ENCODE results near the gene ZFAND5. TPM values are rescaled to one million over a fixed set of nuclear protein-coding genes. Genes with fewer than 3 reads are reported as not detected.

The ZFAND5 gene
- total and polyA plus RNA-seq, 10 of the 15 experiments (the other 5 are each of a cell fraction or from before 2014, with no cell fraction given), result 22.5 to 107 (median 63.3) TPM

- TF ChIP-seq, protein P1, sequence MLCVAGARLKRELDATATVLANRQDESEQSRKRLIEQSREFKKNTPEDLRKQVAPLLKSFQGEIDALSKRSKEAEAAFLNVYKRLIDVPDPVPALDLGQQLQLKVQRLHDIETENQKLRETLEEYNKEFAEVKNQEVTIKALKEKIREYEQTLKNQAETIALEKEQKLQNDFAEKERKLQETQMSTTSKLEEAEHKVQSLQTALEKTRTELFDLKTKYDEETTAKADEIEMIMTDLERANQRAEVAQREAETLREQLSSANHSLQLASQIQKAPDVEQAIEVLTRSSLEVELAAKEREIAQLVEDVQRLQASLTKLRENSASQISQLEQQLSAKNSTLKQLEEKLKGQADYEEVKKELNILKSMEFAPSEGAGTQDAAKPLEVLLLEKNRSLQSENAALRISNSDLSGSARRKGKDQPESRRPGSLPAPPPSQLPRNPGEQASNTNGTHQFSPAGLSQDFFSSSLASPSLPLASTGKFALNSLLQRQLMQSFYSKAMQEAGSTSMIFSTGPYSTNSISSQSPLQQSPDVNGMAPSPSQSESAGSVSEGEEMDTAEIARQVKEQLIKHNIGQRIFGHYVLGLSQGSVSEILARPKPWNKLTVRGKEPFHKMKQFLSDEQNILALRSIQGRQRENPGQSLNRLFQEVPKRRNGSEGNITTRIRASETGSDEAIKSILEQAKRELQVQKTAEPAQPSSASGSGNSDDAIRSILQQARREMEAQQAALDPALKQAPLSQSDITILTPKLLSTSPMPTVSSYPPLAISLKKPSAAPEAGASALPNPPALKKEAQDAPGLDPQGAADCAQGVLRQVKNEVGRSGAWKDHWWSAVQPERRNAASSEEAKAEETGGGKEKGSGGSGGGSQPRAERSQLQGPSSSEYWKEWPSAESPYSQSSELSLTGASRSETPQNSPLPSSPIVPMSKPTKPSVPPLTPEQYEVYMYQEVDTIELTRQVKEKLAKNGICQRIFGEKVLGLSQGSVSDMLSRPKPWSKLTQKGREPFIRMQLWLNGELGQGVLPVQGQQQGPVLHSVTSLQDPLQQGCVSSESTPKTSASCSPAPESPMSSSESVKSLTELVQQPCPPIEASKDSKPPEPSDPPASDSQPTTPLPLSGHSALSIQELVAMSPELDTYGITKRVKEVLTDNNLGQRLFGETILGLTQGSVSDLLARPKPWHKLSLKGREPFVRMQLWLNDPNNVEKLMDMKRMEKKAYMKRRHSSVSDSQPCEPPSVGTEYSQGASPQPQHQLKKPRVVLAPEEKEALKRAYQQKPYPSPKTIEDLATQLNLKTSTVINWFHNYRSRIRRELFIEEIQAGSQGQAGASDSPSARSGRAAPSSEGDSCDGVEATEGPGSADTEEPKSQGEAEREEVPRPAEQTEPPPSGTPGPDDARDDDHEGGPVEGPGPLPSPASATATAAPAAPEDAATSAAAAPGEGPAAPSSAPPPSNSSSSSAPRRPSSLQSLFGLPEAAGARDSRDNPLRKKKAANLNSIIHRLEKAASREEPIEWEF (IDR thresholded peaks at IDR 0.05; ENCODE audit: insufficient replicate concordance, low read depth, low read length), result no peak
- TF ChIP-seq PKNOX1 (IDR thresholded peaks at IDR 0.05) (no peak), KLF5 (IDR thresholded peaks at IDR 0.05; ENCODE audit: partially characterized antibody) (no peak), IKZF2 (IDR thresholded peaks at IDR 0.05) (no peak), PML (IDR thresholded peaks at IDR 0.05; ENCODE audit: low read length) (no peak)
Observed at GRCh38 chr9:72361217-72361616, 3.8 kb downstream of the ZFAND5 start (continued).

DNA sequence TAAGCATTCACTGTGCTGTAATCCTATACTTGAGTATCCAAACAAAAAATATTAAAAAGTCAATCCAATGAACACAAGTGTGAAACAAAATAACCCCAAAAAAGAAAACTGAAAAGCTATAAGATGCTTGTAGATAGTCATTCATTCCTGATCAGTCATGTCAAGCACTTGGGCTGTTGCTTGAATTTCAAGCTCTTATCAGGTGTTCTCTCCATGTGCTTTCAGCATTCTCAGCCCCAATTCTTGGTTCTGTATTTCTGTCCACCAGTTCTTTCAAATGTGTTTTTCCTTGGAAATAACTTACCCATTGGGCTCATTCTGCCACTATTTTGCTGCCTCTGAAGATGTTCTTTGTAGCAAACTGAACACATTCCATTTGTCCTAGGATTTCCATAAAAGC is 4.7 kb downstream of the ZFAND5 start:
- Histone ChIP-seq H3K4me1 (ENCODE audit: control insufficient read depth, insufficient read depth, low read length) (no peaks in the 10 kb centered on the region), H3K79me2 (ENCODE audit: control insufficient read depth, insufficient read depth, low read length) (peaks cover 81% of the 10 kb centered on the region), H3K4me3 (peak overlapping the region; percentile 35), H3K4me2 (ENCODE audit: control insufficient read depth, insufficient read depth) (peak overlapping the region; percentile 0; the same call in 1 of the 2 replicates), H3K27ac (ENCODE audit: control insufficient read depth, insufficient read depth) (no peak overlapping the region; the same call in 1 of the 2 replicates), H2AFZ (ENCODE audit: control insufficient read depth, low read depth, low read length) (no peak overlapping the region), H3K9me3 (replicated peaks; ENCODE audit: control insufficient read depth, insufficient read depth, low read length) (no peaks in the 10 kb centered on the region), H4K20me1 (ENCODE audit: control insufficient read depth, insufficient read depth) (no peaks in the 10 kb centered on the region), H3K9ac (ENCODE audit: control insufficient read depth, insufficient read depth, low read length) (no peak overlapping the region), H3K36me3 (ENCODE audit: control insufficient read depth in 2 of 2, insufficient read depth in 2 of 2, low read length in 1 of 2) (peaks cover 2 to 12% of the 10 kb centered on the region in 2 experiments; a peak in 3 of 4 replicates), H3K27me3 (replicated peaks in 1 of 2; ENCODE audit: control insufficient read depth in 2 of 2, insufficient read depth in 2 of 2, low read length in 1 of 2) (no peaks in the 10 kb centered on the region)
- in situ Hi-C loops (cut with MboI), result no loop called here
- intact Hi-C loops (cut with micrococcal nuclease; ENCODE audit: unreplicated experiment), result loop anchor here (5.0 to 10.0 kb wide), 2 partner anchors 68 to 156 kb away; no protein-coding TSS in a partner anchor
- ATAC-seq, result no peak
- ChIA-PET SMC1A (ENCODE audit: uncharacterized antibody, unreplicated experiment) (interaction anchor here (1.4 to 2.3 kb wide), 5 partner anchors 13 to 232 kb away, joined by 4 to 8 read pairs (median 5); no protein-coding TSS in a partner anchor), RAD21 (ENCODE audit: unreplicated experiment) (interaction anchor here (1.4 to 5.1 kb wide), 3 partner anchors 65 to 230 kb away, joined by 3 to 33 read pairs (median 32); no protein-coding TSS in a partner anchor), CTCF (interaction anchor here (0.7 to 1.8 kb wide), 4 partner anchors 19 to 232 kb away, joined by 3 to 8 read pairs (median 4); no protein-coding TSS in a partner anchor), POLR2A (no interaction called here)
- DNase-seq (ENCODE audit: low read depth, low spot score), result no peak
- BruUV-seq (replicated peaks), result no TSS peak
- FAIRE-seq, result peak; percentile 59
- TF ChIP-seq ETV6 (conservative IDR thresholded peaks at IDR 0.05 in 1 of 2, IDR thresholded peaks at IDR 0.05 in 1 of 2; ENCODE audit: borderline replicate concordance in 1 of 2, low read depth in 1 of 2) (no peak), RAD21 (IDR thresholded peaks at IDR 0.05; ENCODE audit: insufficient read depth, low read depth, low read length) (no peak)
- TF ChIP-seq, protein P2, sequence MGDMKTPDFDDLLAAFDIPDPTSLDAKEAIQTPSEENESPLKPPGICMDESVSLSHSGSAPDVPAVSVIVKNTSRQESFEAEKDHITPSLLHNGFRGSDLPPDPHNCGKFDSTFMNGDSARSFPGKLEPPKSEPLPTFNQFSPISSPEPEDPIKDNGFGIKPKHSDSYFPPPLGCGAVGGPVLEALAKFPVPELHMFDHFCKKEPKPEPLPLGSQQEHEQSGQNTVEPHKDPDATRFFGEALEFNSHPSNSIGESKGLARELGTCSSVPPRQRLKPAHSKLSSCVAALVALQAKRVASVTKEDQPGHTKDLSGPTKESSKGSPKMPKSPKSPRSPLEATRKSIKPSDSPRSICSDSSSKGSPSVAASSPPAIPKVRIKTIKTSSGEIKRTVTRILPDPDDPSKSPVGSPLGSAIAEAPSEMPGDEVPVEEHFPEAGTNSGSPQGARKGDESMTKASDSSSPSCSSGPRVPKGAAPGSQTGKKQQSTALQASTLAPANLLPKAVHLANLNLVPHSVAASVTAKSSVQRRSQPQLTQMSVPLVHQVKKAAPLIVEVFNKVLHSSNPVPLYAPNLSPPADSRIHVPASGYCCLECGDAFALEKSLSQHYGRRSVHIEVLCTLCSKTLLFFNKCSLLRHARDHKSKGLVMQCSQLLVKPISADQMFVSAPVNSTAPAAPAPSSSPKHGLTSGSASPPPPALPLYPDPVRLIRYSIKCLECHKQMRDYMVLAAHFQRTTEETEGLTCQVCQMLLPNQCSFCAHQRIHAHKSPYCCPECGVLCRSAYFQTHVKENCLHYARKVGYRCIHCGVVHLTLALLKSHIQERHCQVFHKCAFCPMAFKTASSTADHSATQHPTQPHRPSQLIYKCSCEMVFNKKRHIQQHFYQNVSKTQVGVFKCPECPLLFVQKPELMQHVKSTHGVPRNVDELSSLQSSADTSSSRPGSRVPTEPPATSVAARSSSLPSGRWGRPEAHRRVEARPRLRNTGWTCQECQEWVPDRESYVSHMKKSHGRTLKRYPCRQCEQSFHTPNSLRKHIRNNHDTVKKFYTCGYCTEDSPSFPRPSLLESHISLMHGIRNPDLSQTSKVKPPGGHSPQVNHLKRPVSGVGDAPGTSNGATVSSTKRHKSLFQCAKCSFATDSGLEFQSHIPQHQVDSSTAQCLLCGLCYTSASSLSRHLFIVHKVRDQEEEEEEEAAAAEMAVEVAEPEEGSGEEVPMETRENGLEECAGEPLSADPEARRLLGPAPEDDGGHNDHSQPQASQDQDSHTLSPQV (IDR thresholded peaks at IDR 0.05), result no peak
